ENCODE measurements around the gene ZNF407. TPM values are rescaled to one million over a fixed set of nuclear protein-coding genes. Genes with fewer than 3 reads are reported as not detected.

Gene ZNF407
- polyA plus RNA-seq, 6 donors from 2014 or later: 1.6 to 9.5 (median 4.9) TPM

- no peak overlapping the region for H3K4me3 Mint-ChIP-seq
- peaks cover 15 to 20% of the 10 kb centered on the region in 2 donors for H3K36me3 Mint-ChIP-seq
- no peak for ATAC-seq (ENCODE audit: low read depth in 2 of 2)
- peaks cover 7 to 10% (median 9%) of the 10 kb centered on the region in 3 donors for H3K4me1 Mint-ChIP-seq
- H3K9me3 Mint-ChIP-seq: peaks cover 0 to 27% (median 19%) of the 10 kb centered on the region in 7 donors
- DNase-seq: no peak
- no peak overlapping the region for H3K27ac Mint-ChIP-seq
- H3K27me3 Mint-ChIP-seq: peaks cover 12 to 50% (median 36%) of the 10 kb centered on the region in 3 donors
Measured at GRCh38 chr18:74569401-74569800, 28.3 kb upstream of the ZNF407 start.

GRCh38 chr18:74570266-74570665 lies 27.4 kb upstream of the ZNF407 start:
- H3K36me3 Mint-ChIP-seq: peaks cover 15 to 20% of the 10 kb centered on the region in 2 donors
- H3K4me1 Mint-ChIP-seq: peaks cover 7 to 10% (median 9%) of the 10 kb centered on the region in 3 donors
- no peak overlapping the region for H3K4me3 Mint-ChIP-seq
- no peak overlapping the region for H3K27ac Mint-ChIP-seq
- H3K27me3 Mint-ChIP-seq: peaks cover 12 to 46% (median 44%) of the 10 kb centered on the region in 3 donors
- ATAC-seq (ENCODE audit: low read depth in 2 of 2) (no peak), DNase-seq (no peak)
- H3K9me3 Mint-ChIP-seq: peaks cover 0 to 27% (median 17%) of the 10 kb centered on the region in 7 donors

GRCh38 chr18:74571895-74572680 lies 25.6 kb upstream of the ZNF407 start:
- Mint-ChIP-seq H3K36me3 (peaks cover 9 to 11% of the 10 kb centered on the region in 2 donors), H3K4me1 (peaks cover 7 to 10% (median 9%) of the 10 kb centered on the region in 3 donors), H3K4me3 (no peak overlapping the region), H3K27ac (no peak overlapping the region), H3K9me3 (peaks cover 0 to 12% (median 6%) of the 10 kb centered on the region in 7 donors), H3K27me3 (peaks cover 12 to 44% (median 44%) of the 10 kb centered on the region in 3 donors)
- ATAC-seq (ENCODE audit: low read depth in 2 of 2) (no peak), DNase-seq (no peak)

- Mint-ChIP-seq H3K4me1 (peaks cover 4 to 7% (median 5%) of the 10 kb centered on the region in 3 donors), H3K9me3 (peaks cover 0 to 2% (median 0%) of the 10 kb centered on the region in 7 donors), H3K27me3 (peaks cover 12 to 41% (median 36%) of the 10 kb centered on the region in 3 donors), H3K36me3 (peaks cover 5 to 9% of the 10 kb centered on the region in 2 donors), H3K4me3 (no peak overlapping the region), H3K27ac (no peak overlapping the region)
- DNase-seq (no peak), ATAC-seq (ENCODE audit: low read depth in 2 of 2) (no peak)
Measured at GRCh38 chr18:74573053-74573452, 24.6 kb upstream of the ZNF407 start.

GRCh38 chr18:74574916-74575315 lies 22.8 kb upstream of the ZNF407 start:
- ATAC-seq (ENCODE audit: low read depth in 2 of 2): no peak
- Mint-ChIP-seq H3K9me3 (no peaks in the 10 kb centered on the region), H3K4me1 (no peaks in the 10 kb centered on the region), H3K4me3 (no peak overlapping the region), H3K36me3 (peaks cover 0 to 9% of the 10 kb centered on the region in 2 donors), H3K27ac (peak overlapping the region in 1 of 6 donors; percentile 79), H3K27me3 (peaks cover 11 to 41% (median 36%) of the 10 kb centered on the region in 3 donors)
- DNase-seq: no peak

GRCh38 chr18:74577019-74577418 lies 20.7 kb upstream of the ZNF407 start:
- H3K4me1 Mint-ChIP-seq: no peaks in the 10 kb centered on the region
- H3K36me3 Mint-ChIP-seq: peaks cover 0 to 5% of the 10 kb centered on the region in 2 donors
- H3K27me3 Mint-ChIP-seq: peaks cover 16 to 50% (median 46%) of the 10 kb centered on the region in 3 donors
- no peak for ATAC-seq (ENCODE audit: low read depth in 2 of 2)
- H3K27ac Mint-ChIP-seq: no peak overlapping the region
- no peak overlapping the region for H3K4me3 Mint-ChIP-seq
- no peak for DNase-seq
- H3K9me3 Mint-ChIP-seq: no peaks in the 10 kb centered on the region

- Mint-ChIP-seq H3K4me1 (no peaks in the 10 kb centered on the region), H3K9me3 (no peaks in the 10 kb centered on the region), H3K4me3 (no peak overlapping the region), H3K36me3 (no peaks in the 10 kb centered on the region), H3K27ac (peak overlapping the region in 1 of 6 donors; percentile 52), H3K27me3 (peaks cover 22 to 60% (median 47%) of the 10 kb centered on the region in 3 donors)
- DNase-seq (no peak), ATAC-seq (ENCODE audit: low read depth in 2 of 2) (no peak)
Measured at GRCh38 chr18:74579496-74580065, 18.1 kb upstream of the ZNF407 start.

GRCh38 chr18:74582642-74583041 lies 15.0 kb upstream of the ZNF407 start:
- Mint-ChIP-seq H3K9me3 (no peaks in the 10 kb centered on the region), H3K27me3 (peaks cover 22 to 60% (median 56%) of the 10 kb centered on the region in 3 donors), H3K27ac (no peak overlapping the region), H3K4me1 (no peaks in the 10 kb centered on the region), H3K4me3 (no peak overlapping the region), H3K36me3 (no peaks in the 10 kb centered on the region)
- DNase-seq: no peak
- no peak for ATAC-seq (ENCODE audit: low read depth in 2 of 2)

- H3K4me1 Mint-ChIP-seq: peaks cover 0 to 8% (median 2%) of the 10 kb centered on the region in 3 donors
- DNase-seq: no peak
- no peaks in the 10 kb centered on the region for H3K9me3 Mint-ChIP-seq
- H3K4me3 Mint-ChIP-seq: no peak overlapping the region
- peaks cover 2 to 23% (median 20%) of the 10 kb centered on the region in 3 donors for H3K27me3 Mint-ChIP-seq
- H3K27ac Mint-ChIP-seq: peak overlapping the region in 2 of 6 donors; percentile 18 to 41
- no peak for ATAC-seq (ENCODE audit: low read depth in 2 of 2)
- no peaks in the 10 kb centered on the region for H3K36me3 Mint-ChIP-seq
Measured at GRCh38 chr18:74587441-74587840, 10.2 kb upstream of the ZNF407 start.

GRCh38 chr18:74589021-74589420 lies 8.6 kb upstream of the ZNF407 start:
- peaks cover 4 to 11% (median 5%) of the 10 kb centered on the region in 3 donors for H3K4me1 Mint-ChIP-seq
- no peaks in the 10 kb centered on the region for H3K36me3 Mint-ChIP-seq
- no peaks in the 10 kb centered on the region for H3K9me3 Mint-ChIP-seq
- ATAC-seq (ENCODE audit: low read depth in 2 of 2) (no peak), DNase-seq (no peak)
- peaks cover 0 to 15% (median 9%) of the 10 kb centered on the region in 3 donors for H3K27me3 Mint-ChIP-seq
- H3K4me3 Mint-ChIP-seq: no peak overlapping the region
- peak overlapping the region in 2 of 6 donors; percentile 38 to 87 for H3K27ac Mint-ChIP-seq

GRCh38 chr18:74589811-74590210 lies 7.9 kb upstream of the ZNF407 start:
- DNase-seq (no peak), ATAC-seq (ENCODE audit: low read depth in 2 of 2) (no peak)
- Mint-ChIP-seq H3K36me3 (no peaks in the 10 kb centered on the region), H3K4me1 (peaks cover 10 to 11% (median 10%) of the 10 kb centered on the region in 3 donors), H3K4me3 (no peak overlapping the region), H3K9me3 (no peaks in the 10 kb centered on the region), H3K27me3 (peaks cover 0 to 13% (median 6%) of the 10 kb centered on the region in 3 donors), H3K27ac (no peak overlapping the region)

- Mint-ChIP-seq H3K27ac (peak overlapping the region in 1 of 6 donors; percentile 44), H3K4me3 (no peak overlapping the region), H3K4me1 (peaks cover 17 to 19% (median 18%) of the 10 kb centered on the region in 3 donors), H3K27me3 (peaks cover 0 to 6% (median 0%) of the 10 kb centered on the region in 3 donors), H3K36me3 (no peaks in the 10 kb centered on the region), H3K9me3 (no peaks in the 10 kb centered on the region)
- DNase-seq (no peak), ATAC-seq (ENCODE audit: low read depth in 2 of 2) (no peak)
Measured at GRCh38 chr18:74590671-74591070, 7.0 kb upstream of the ZNF407 start.

- H3K9me3 Mint-ChIP-seq: no peaks in the 10 kb centered on the region
- no peaks in the 10 kb centered on the region for H3K36me3 Mint-ChIP-seq
- no peak for ATAC-seq (ENCODE audit: low read depth in 2 of 2)
- no peaks in the 10 kb centered on the region for H3K27me3 Mint-ChIP-seq
- H3K4me3 Mint-ChIP-seq: peak overlapping the region in 7 of 8 donors; percentile 18 to 97 (median 73)
- DNase-seq: no peak
- peaks cover 34 to 49% (median 43%) of the 10 kb centered on the region in 3 donors for H3K4me1 Mint-ChIP-seq
- peak overlapping the region in 2 of 6 donors; percentile 48 to 60 for H3K27ac Mint-ChIP-seq
Measured at GRCh38 chr18:74595431-74595830, 2.2 kb upstream of the ZNF407 start.
